Retina (tissue), 1 donor: ENCODE measurements around the gene CHMP2A.

Source experiments
- DNase-seq: peaks from one replicate; pipeline ENCODE4 v3.0.0-alpha.2; 2016

The CHMP2A gene

DNA sequence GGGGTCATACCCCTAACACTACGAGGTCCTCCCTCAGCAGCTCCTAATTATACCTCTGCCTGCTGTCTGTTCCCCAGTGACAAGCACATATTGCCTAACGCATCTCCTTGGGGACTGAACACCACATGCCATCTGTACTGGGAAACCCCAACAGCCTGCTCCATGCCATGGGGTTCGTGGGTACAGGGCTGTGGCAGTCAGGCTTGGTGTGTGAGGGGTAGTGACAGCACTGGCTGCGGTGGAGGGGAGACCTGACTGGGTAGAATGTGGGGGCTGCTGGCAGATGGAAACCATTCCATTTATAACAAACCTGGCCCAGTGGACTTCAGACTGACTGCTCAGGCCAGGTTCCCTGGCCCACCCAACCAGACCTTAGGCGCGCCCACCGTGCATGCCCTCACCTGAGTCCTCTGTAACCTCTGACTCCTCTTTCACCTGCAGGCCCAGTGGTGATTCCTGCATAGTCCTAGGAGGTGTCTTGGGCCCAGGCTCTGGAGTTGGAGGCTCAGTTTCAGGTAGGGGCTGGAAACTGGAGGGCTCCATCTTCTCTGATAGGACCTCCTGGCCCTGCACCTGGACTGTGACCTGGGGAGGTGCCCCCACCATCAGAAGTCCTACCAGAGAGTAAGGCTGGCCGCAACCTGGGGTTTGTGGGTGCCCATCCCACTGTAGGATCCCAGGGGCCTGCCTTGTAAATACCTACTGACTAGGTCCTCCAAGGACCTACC is 15.2 kb upstream of the CHMP2A start:
- DNase-seq: no peak

GRCh38 chr19:58569191-58569942 is 14.5 kb upstream of the CHMP2A start:
- DNase-seq: no peak

DNA sequence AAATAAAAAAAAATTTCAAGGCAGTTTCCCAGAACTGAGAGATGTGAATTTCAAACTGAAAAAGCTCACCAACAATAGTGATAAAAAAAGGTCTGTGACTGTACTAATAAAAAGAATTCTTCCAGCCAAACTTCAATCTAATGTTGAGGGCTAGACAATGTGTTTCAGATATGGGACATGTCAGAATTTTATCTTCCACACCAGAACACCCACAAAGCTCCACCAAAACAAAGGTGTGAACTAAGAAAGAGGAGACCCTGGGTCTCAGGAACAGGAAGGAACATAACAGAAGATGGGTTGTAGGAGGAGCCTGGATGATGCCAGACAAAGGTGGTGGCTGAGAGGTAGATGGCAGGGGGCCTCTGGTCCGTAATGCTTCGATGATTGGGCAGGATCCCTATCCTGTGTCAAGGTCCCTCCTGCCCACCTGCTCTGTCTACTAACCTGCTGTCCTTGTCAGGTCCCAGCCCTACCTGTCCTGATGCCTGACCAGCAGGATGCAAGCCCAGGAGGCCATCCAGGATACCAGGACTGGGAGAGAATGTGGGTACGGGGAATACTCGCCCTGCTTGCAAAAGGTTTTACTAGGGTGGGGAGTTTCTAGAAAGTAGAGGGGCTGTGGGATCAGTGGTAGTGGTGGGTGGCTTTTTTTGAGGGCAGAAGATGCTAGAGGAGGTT is 13.7 kb upstream of the CHMP2A start:
- DNase-seq: no peak

DNA sequence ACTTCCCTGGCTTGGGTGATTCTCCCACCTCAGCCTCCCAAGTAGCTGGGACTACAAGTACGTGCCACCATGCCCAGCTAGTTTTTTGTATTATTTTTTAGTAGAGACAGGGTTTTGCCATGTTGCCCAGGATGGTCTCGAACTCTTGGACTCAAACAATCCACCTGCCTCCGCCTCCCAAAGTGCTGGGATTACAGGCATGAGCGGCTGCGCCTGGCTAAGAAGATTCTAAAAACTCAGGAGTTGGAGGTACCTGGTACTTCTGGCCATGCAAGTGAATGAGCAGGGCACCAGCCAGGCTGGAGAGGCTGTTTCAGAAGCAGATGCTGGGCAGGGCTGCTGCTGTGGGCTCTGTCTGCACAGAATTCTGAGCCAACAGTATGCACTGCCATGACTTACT is 12.1 kb upstream of the CHMP2A start:
- no peak for DNase-seq

DNA sequence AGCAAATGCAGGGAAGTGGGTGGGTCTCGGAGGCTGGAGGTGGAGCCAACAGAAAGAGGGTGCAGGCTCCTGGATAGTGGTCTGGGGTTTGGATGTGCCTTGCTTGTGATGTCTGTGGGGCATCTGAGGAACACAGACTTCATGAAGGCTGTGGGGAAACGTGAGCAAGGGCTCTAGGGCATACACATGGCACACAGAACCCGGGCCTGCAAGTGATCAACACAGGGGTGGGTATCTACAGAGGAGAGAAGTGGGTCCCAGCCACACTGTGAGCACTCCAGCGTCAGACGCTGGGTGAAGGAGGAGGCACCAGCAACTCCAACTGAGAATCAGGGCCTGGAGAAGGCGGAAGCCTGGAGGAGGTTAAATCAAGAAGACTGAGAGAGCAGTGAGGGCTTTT is 8.9 kb upstream of the CHMP2A start:
- DNase-seq: no peak

GRCh38 chr19:58563034-58563573 is 8.2 kb upstream of the CHMP2A start:
- peak; percentile 84 for DNase-seq

DNA sequence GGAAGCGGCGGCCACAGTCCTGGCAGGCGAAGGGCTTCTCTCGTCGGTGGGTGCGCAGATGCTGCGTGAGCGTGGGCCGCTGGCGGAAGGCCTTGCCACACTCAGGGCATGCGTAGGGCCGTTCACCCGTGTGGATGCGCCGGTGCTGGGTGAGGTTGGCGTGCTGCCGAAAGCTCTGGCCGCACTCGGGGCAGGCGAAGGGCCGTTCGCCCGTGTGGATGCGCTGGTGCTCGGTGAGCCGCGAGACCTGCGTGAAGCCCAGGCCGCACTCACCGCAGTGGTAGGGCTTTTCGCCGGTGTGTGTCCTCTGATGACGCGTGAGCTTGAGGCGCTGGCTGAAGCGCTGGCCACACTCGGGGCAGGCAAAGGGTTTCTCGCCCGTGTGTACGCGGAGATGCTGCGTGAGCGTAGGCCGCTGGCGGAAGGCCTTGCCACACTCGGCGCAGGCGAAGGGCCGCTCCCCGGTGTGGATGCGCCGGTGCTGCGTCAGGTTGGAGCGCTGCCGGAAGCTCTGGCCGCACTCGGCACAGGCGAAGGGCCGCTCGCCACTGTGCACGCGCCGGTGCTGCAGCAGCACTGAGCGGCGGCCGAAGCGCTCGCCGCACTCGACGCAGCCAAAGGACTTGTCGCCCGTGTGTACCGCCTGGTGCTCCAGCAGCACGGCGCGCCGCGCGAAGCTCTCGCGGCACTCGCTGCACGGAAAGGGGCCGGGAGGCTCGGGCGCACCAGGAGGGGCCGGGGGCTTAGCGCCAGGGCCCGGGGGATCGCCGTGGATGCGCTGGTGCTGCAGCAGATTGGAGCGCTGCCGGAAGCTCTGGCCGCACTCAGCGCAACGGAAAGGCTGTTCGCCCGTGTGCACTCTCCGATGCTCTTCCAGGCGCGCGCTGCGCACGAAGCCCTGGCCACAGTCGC is 7.5 kb upstream of the CHMP2A start:
- peak; percentile 87 for DNase-seq

- DNase-seq: no peak
Measured at GRCh38 chr19:58561373-58562121, 6.6 kb upstream of the CHMP2A start.

DNA sequence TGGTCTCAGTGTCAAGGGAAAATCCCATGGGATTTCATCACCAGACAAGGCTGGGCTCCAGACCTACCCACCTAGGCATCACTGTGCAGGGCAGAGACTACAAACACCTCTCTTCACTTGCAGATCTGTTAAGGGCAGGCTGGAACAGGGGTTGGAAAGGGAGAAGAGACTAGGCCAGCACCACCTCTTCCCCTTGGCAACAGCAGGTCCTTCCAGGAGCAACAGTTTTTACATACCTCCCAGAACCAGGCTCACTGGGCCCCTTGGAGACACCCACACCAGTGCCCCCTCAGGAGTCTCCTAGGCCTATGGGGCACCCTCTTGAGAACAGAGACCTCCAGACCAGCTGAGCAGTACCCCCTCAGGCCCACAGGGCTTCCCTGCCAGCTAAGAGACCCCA is 6.0 kb upstream of the CHMP2A start:
- DNase-seq: no peak

DNA sequence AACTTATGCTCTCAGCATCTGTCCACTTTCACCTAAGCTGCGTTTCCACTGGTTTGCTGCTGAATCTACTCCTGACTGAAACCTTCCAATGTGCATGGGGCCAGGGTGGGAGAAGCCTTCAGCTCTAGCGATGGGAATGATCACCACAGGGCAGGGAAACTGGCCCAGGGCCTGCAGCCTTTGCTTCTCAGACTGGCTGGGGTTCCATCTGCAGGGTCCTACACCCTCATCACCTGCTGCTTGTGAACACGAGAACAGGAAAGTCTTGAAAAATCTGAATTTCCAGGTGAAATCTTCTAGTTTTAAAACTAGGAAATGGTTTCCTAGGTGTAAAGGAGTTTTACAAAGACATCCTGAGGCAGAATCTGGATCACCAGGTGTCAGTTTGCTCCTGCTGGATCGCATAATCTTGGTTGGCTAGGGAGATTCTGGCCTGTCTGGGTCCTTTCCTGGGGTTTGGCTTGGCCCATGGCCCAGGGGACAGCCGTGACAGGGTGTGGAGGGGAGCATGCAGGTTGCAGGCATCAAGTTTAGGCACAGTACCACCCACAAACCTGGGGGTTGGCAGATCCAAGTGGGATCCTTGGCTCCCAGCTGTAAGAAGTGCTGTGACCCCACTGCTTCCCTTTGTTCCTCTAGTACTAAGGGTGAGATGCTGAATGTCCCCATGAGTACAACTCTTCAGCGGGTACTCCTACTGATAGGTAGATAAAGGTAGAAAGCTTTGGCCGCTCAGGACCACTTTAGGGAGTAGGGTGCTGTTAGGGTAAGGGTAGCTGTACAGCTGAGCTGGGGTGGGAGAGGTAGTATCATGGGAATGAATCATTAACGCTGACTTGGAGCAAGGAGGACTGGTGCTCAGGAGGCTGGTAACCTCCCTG is 5.3 kb upstream of the CHMP2A start:
- no peak for DNase-seq

- DNase-seq: peak; percentile 93
Measured at GRCh38 chr19:58559275-58560006, 4.5 kb upstream of the CHMP2A start.

DNA sequence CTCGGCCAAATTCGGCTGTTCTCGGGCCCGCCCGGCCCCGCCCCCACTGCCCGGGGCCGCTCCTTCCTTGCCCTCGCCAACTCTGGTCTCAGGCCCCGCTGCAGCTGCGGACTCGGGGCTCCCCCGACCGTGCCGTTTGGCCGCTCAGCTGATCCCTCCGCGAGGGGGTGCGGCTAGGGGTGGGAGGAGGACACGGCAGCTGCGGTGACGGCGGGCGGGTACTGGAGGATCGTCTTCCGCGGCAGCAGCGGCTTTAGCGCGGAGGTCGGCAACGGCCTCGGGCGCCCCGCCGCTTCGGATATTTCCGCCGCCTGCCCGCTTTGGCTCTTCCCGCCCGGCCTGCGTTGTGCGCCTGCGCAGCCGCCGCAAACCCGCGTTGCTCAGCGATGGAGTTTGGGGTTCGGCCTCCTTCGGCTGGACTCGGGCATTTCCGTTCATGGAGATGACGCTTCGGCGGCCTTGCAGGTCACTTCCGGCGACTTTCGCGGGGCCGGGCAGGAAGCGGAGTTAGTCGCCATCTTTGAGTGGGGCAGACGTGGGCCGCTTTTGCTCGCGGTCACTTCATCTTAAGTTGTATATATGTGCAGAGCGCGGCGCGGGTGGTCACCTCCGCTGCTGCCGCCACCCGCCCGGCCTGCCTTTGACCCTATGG is 3.8 kb upstream of the CHMP2A start:
- DNase-seq: peak; percentile 99

- DNase-seq: no peak
Measured at GRCh38 chr19:58558066-58558622, 3.2 kb upstream of the CHMP2A start, which contains the start of gene UBE2M. UBE2M (minus strand) TSS chr19:58558611; CDS start chr19:58558381, 230 bp downstream.

GRCh38 chr19:58557221-58558065 is 2.5 kb upstream of the CHMP2A start:
- DNase-seq: no peak

- no peak for DNase-seq
Measured at GRCh38 chr19:58556622-58557220, 1.8 kb upstream of the CHMP2A start.

DNA sequence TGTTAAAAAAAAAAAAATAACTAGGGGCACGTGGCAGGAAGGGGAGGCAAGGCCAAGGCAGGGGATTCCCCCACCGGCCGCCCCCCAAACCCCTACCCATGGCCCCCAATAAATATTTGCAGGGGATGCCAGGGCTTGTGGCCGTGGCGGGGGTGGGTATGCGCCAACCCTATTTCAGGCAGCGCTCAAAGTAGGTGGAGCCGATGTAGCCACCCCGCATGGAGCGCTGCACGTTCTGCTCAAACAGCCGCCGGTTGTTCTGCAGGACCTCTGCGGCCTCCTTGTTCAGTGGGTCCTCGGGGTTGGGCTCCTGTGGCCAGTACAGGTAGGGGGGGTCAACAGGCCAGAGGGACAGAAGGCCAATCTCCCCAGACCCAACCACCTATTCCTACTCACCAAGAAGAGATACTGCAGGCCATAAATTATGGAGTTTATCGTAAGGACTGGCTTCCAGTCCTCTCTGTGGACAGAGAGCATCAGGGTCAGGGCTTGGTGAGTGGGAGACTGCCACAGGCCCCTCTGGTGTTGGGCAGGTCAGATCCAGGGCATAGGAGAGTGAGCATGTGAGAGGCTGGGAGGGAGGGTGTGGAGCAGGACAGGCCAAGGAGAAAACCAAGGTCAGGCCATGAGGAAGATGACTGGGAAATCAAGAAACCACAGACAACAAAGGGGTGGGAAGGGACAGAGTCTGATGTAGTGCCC is 1.2 kb upstream of the CHMP2A start:
- no peak for DNase-seq

- no peak for DNase-seq
Measured at GRCh38 chr19:58555369-58555885, 522 bp upstream of the CHMP2A start.
